K562 (cell line): ENCODE results near the gene GFOD1. TPM values are rescaled to one million over a fixed set of nuclear protein-coding genes. Genes with fewer than 3 reads are reported as not detected.
A peak's percentile ranks its signal among the peaks of the same experiment; 100 is the strongest.

Source experiments
- ATAC-seq: fragments of 200-7000 bp; cut with Tn5 transposase; 3 replicates; pipeline ENCODE4 v1.9.1; 2020; ENCODE audit warnings: moderate library complexity
- BruUV-seq: library from RNA; stranded (reverse); fragments of 400-500 nt; replicated peaks from 2 replicates; lab custom pipeline; 2021; lab: Mats Ljungman, UMichigan
- CTCF ChIA-PET: fragments of 300-600 bp; formaldehyde crosslinking; extraction: SDS; loops from one replicate; lab custom pipeline; 2021; ENCODE audit warnings: low intra/inter-chr PET ratio; lab: Yijun Ruan, JAX
- POLR2A ChIA-PET: fragments of 300-600, 350-650 bp; sonication (Branson Sonifier 250); formaldehyde crosslinking; extraction: SDS; loops from one replicate; lab custom pipeline; 2021; ENCODE audit warnings: antibody characterized with exemption, inconsistent platforms; lab: Yijun Ruan, JAX
- DNase-seq, 4 experiments: peaks; one replicate each; pipeline versions ENCODE4 v3.0.0 to v3.0.0-alpha.2; 2011 to 2018; ENCODE audit warnings: low spot score in 3 of 4, mixed read lengths in 3 of 4; ENCODE audit errors: extremely low read depth in 1 of 4
- FAIRE-seq: peaks from 2 replicates; lab custom pipeline; 2011; peaks lifted over from hg19 to GRCh38; lab: Jason Lieb, UNC
- H2AFZ ChIP-seq: 2 replicates; pipeline ENCODE4 v1.6.0; 2011; ENCODE audit warnings: low read depth, low read length, control low read depth, inconsistent platforms
- H3K27ac ChIP-seq: fragments of 200-600 bp; 3 replicates; pipeline ENCODE4 v1.8.0; 2011; ENCODE audit warnings: low read depth, mild to moderate bottlenecking, control low read depth, inconsistent platforms, low read length, moderate library complexity, mixed read lengths; ENCODE audit errors: extremely low read depth
- H3K27me3 ChIP-seq, 2 experiments: fragments of 300-600 bp in 1 of 2; 2 replicates in 1 of 2; 3 replicates in 1 of 2; pipeline versions ENCODE4 v1.6.0 to v1.8.0; 2011; ENCODE audit warnings: inconsistent platforms in 2 of 2, low read length in 2 of 2, mild to moderate bottlenecking in 1 of 2, mixed read lengths in 1 of 2, moderate library complexity in 1 of 2; ENCODE audit not compliant: control insufficient read depth in 2 of 2, insufficient read depth in 2 of 2
- H3K36me3 ChIP-seq: fragments of 300-600 bp; 3 replicates; pipeline ENCODE4 v1.8.0; 2011; ENCODE audit warnings: mild to moderate bottlenecking, low read length, inconsistent platforms; ENCODE audit not compliant: control insufficient read depth, insufficient read depth
- H3K4me1 ChIP-seq, 2 experiments: fragments of 200-600 bp in 1 of 2; replicated peaks in 1 of 2; 2 replicates in 1 of 2; 3 replicates in 1 of 2; pipeline versions ENCODE4 v1.5.1 to v1.8.0; 2011; ENCODE audit warnings: inconsistent platforms in 2 of 2, low read length in 2 of 2, mild to moderate bottlenecking in 1 of 2, mixed read lengths in 1 of 2, moderate library complexity in 1 of 2; ENCODE audit not compliant: control insufficient read depth in 2 of 2, insufficient read depth in 2 of 2
- H3K4me2 ChIP-seq: 2 replicates; pipeline ENCODE4 v1.6.1; 2011; ENCODE audit warnings: low read length, control low read depth, inconsistent platforms, mixed read lengths; ENCODE audit not compliant: insufficient read depth
- H3K4me3 ChIP-seq: fragments of 200-600 bp; sonication (generic), shearing (Covaris generic); 2 replicates; pipeline ENCODE4 v1.5.1; 2016; ENCODE audit warnings: control low read depth, inconsistent platforms
- H3K79me2 ChIP-seq: fragments of 200-600 bp; 3 replicates; pipeline ENCODE4 v1.8.0; 2011; ENCODE audit warnings: low read length, inconsistent platforms; ENCODE audit not compliant: control insufficient read depth, insufficient read depth
- H3K9ac ChIP-seq, 2 experiments: 2 replicates each; pipeline versions ENCODE4 v1.6.0 to v1.6.1; 2011; ENCODE audit warnings: low read depth in 2 of 2, low read length in 2 of 2, control low read depth in 1 of 2, inconsistent platforms in 1 of 2, mild to moderate bottlenecking in 1 of 2, mixed read lengths in 1 of 2; ENCODE audit not compliant: insufficient read depth in 1 of 2
- H3K9me1 ChIP-seq: one replicate; pipeline ENCODE4 v1.6.0; 2011; ENCODE audit warnings: inconsistent platforms, mild to moderate bottlenecking, low read length, moderate library complexity; ENCODE audit not compliant: control insufficient read depth, insufficient read depth
- H3K9me3 ChIP-seq: replicated peaks from 2 replicates; pipeline ENCODE4 v1.5.1; 2011; ENCODE audit warnings: low read depth, low read length, inconsistent platforms; ENCODE audit not compliant: control insufficient read depth, insufficient read depth
- H4K20me1 ChIP-seq: replicated peaks from 2 replicates; pipeline ENCODE4 v1.6.1; 2011; ENCODE audit warnings: low read length, inconsistent platforms, mixed read lengths; ENCODE audit not compliant: control insufficient read depth, insufficient read depth
- ADNP ChIP-seq: fragments of 200-800 bp; sonication (Bioruptor generic); IDR thresholded peaks from 2 replicates; pipeline ENCODE4 v1.6.1; 2016; ENCODE audit warnings: missing genetic modification characterization, missing compliant biosample characterization
- GATA2 ChIP-seq: sonication (generic); formaldehyde crosslinking; IDR thresholded peaks from 2 replicates; pipeline ENCODE4 v1.4.0; 2020; ENCODE audit warnings: mild to moderate bottlenecking, missing genetic modification reagents
- HNRNPL ChIP-seq: fragments of 200-400 bp; formaldehyde crosslinking; IDR thresholded peaks from 2 replicates; pipeline ENCODE4 v1.6.1; 2017; ENCODE audit warnings: low read depth, mild to moderate bottlenecking, low read length
- POLR2H ChIP-seq: IDR thresholded peaks from 2 replicates; pipeline ENCODE4 v1.6.1; 2016; ENCODE audit warnings: missing genetic modification characterization, low read depth, mild to moderate bottlenecking, control low read depth, missing compliant biosample characterization, moderate library complexity
- PTRF ChIP-seq: fragments of 450-650 bp; IDR thresholded peaks from 2 replicates; pipeline ENCODE4 v1.6.1; 2016; ENCODE audit warnings: mild to moderate bottlenecking, missing genetic modification characterization, missing compliant biosample characterization
- RBM34 ChIP-seq: fragments of 200-400 bp; formaldehyde crosslinking; IDR thresholded peaks from 2 replicates; pipeline ENCODE4 v1.6.1; 2018; ENCODE audit warnings: low read length, borderline replicate concordance; ENCODE audit not compliant: insufficient read depth
- TCF7L2 ChIP-seq: fragments of 150-350 bp; IDR thresholded peaks from 2 replicates; pipeline ENCODE4 v1.6.1; 2016; ENCODE audit warnings: low read depth, mild to moderate bottlenecking, low read length, moderate library complexity
- ZNF197 ChIP-seq: fragments of 200-800 bp; sonication (Bioruptor generic); IDR thresholded peaks from 2 replicates; pipeline ENCODE4 v1.6.1; 2016; ENCODE audit warnings: low read depth, missing genetic modification characterization, missing compliant biosample characterization
- WGBS: fragments of 100-300 bp; shearing (Covaris generic); methylation state at CpG from one replicate; pipeline ENCODE4 v1.1.6; 2016; ENCODE audit warnings: low coverage, mixed read lengths; ENCODE audit not compliant: insufficient coverage; ENCODE audit errors: missing lambda C conversion rate; 5-methylcytosine and 5-hydroxymethylcytosine counted together
- in situ Hi-C: fragments of 300-500 bp; cut with MboI; formaldehyde crosslinking; loops from 4 replicates; pipeline ENCODE4 v1.15.0; 2018; ENCODE audit warnings: inconsistent platforms, mixed read lengths
- intact Hi-C: fragments of 100-400 bp; cut with micrococcal nuclease; formaldehyde crosslinking; loops from 2 replicates; pipeline ENCODE4 v1.14.2; 2022
- polyA plus RNA-seq, 8 experiments: library from polyadenylated mRNA; depleted of rRNA in 4 of 8; stranded (reverse) in 5 of 8; unstranded in 3 of 8; fragments of >200 nt; fragmentation: Nextera tagmentation in 2 of 8; fragmentation: Illumina TruSeq in 1 of 8; extraction: Ambion mirVana in 2 of 8; extraction: Trizol in 1 of 8; gene quantifications; 2 replicates each; pipeline versions ENCODE4 v1.2.1 to v1.2.3, GENCODE V29; 2011 to 2014; ENCODE audit warnings: inconsistent platforms in 1 of 8, missing spikeins in 1 of 8
- total RNA-seq, 7 experiments: library from RNA; depleted of rRNA in 6 of 7; stranded (reverse); fragments of >200 nt in 6 of 7; fragmentation: Illumina TruSeq in 2 of 7; extraction: Trizol in 2 of 7; gene quantifications; 2 replicates each; pipeline versions ENCODE4 v1.2.1 to v1.2.3, GENCODE V29; 2011 to 2021; ENCODE audit warnings: low replicate concordance in 1 of 7
- TF ChIP-seq, protein P1 (sequence below): fragments of 250-450 bp; sonication (Bioruptor Pico); IDR thresholded peaks from 2 replicates; pipeline ENCODE4 v1.5.0; 2020; ENCODE audit warnings: mild to moderate bottlenecking, borderline replicate concordance
- TF ChIP-seq, protein P2 (sequence below): fragments of 450-650 bp; formaldehyde crosslinking; IDR thresholded peaks from 2 replicates; pipeline ENCODE4 v1.4.0; 2020; ENCODE audit warnings: mild to moderate bottlenecking
- TF ChIP-seq, protein P3 (sequence below): sonication (generic); formaldehyde crosslinking; IDR thresholded peaks from 2 replicates; pipeline ENCODE4 v1.5.0; 2020; ENCODE audit warnings: missing genetic modification reagents

GFOD1 gene
- total and polyA plus RNA-seq, 9 of the 15 experiments (the other 6 are each of a cell fraction or from before 2014, with no cell fraction given): 3.8 to 12.0 (median 8.2) TPM

DNA sequence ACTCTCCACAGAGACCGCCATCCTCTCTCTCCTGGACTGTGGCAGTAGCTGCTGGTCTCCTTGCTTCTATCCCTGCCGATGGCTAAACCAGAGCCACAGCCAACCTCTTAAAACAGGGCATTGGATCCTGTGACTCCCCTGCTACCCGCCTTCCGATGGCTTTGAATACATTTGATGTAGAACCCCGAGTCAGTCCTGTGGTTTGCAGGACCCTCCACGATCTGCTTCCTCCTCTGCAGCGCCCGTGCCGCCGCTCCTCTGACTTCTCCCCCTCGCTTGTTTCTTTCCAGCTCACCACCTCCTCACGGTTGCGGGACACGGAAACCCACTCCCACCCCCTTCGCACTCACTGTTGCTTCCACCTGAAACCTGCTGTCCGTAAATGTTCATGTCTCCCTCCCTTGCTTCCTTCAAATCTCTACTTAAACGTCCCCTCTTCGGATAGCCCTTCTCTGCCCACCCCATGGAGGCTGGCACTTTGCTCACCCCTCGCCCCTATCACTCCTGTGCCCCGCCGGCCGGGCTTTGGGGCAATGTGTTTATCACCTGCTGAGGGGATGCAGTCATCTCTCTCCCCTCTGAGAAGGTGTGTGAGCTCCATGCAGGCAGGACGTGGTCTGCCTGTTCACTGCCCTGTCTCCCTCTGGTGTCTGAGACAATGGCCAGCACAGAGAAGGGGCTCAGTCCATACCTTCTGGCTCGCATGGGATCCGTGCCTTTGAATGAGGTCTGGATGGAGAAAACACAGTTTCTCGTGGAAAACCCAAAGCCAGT lies 67.8 kb downstream of the GFOD1 start:
- CTCF ChIA-PET: no interaction called here
- ATAC-seq: 0 out of 3 replicates have a peak, but pooled peaks have one; percentile 55
- BruUV-seq: no TSS peak
- no peak for TF ChIP-seq HNRNPL
- TF ChIP-seq GATA2 (CRISPR knock-in tag): no peak
- no peak for TF ChIP-seq POLR2H (tag)
- TF ChIP-seq, protein P1, sequence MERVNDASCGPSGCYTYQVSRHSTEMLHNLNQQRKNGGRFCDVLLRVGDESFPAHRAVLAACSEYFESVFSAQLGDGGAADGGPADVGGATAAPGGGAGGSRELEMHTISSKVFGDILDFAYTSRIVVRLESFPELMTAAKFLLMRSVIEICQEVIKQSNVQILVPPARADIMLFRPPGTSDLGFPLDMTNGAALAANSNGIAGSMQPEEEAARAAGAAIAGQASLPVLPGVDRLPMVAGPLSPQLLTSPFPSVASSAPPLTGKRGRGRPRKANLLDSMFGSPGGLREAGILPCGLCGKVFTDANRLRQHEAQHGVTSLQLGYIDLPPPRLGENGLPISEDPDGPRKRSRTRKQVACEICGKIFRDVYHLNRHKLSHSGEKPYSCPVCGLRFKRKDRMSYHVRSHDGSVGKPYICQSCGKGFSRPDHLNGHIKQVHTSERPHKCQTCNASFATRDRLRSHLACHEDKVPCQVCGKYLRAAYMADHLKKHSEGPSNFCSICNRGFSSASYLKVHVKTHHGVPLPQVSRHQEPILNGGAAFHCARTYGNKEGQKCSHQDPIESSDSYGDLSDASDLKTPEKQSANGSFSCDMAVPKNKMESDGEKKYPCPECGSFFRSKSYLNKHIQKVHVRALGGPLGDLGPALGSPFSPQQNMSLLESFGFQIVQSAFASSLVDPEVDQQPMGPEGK (CRISPR knock-in tag): no peak
- TF ChIP-seq RBM34: no peak
- no peak for TF ChIP-seq PTRF (tag)
- TF ChIP-seq ADNP (tag): no peak
- TF ChIP-seq, protein P2, sequence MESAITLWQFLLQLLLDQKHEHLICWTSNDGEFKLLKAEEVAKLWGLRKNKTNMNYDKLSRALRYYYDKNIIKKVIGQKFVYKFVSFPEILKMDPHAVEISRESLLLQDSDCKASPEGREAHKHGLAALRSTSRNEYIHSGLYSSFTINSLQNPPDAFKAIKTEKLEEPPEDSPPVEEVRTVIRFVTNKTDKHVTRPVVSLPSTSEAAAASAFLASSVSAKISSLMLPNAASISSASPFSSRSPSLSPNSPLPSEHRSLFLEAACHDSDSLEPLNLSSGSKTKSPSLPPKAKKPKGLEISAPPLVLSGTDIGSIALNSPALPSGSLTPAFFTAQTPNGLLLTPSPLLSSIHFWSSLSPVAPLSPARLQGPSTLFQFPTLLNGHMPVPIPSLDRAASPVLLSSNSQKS: no peak
- TF ChIP-seq ZNF197 (CRISPR knock-in tag): no peak
- TF ChIP-seq TCF7L2: no peak
- TF ChIP-seq, protein P3, sequence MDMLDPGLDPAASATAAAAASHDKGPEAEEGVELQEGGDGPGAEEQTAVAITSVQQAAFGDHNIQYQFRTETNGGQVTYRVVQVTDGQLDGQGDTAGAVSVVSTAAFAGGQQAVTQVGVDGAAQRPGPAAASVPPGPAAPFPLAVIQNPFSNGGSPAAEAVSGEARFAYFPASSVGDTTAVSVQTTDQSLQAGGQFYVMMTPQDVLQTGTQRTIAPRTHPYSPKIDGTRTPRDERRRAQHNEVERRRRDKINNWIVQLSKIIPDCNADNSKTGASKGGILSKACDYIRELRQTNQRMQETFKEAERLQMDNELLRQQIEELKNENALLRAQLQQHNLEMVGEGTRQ: no peak

More for the DNA sequence above, 67.8 kb downstream of the GFOD1 start:
- Histone ChIP-seq H3K9ac (peak overlapping the region in 1 of 2 experiments; percentile 29; a peak in 1 of 4 replicates), H3K4me1 (no peaks in the 10 kb centered on the region; a peak in 1 of 5 replicates), H3K4me3 (no peak overlapping the region), H3K36me3 (no peaks in the 10 kb centered on the region), H3K27me3 (no peaks in the 10 kb centered on the region), H2AFZ (no peak overlapping the region), H4K20me1 (no peaks in the 10 kb centered on the region; the same call in 1 of the 2 replicates), H3K79me2 (no peaks in the 10 kb centered on the region), H3K4me2 (no peak overlapping the region), H3K27ac (no peak overlapping the region), H3K9me3 (no peaks in the 10 kb centered on the region), H3K9me1 (no peaks in the 10 kb centered on the region)
- WGBS: 57% methylated on average over 26 of the region's 26 CpGs
- POLR2A ChIA-PET: interaction anchor here (0.6 kb wide), 1 partner anchor 97 kb away, joined by 3 read pairs; no protein-coding TSS in a partner anchor
- intact Hi-C loops: no loop called here
- DNase-seq (no peak), FAIRE-seq (no peak)
- in situ Hi-C loops: no loop called here
